ENCODE results near the gene GLT6D1.

GLT6D1 gene

GRCh38 chr9:135664801-135665794 is 25.8 kb upstream of the GLT6D1 start:
- H4K20me1 ChIP-seq (ENCODE audit: insufficient read depth, low read length) = no peaks in the 10 kb centered on the region
- no peaks in the 10 kb centered on the region for H3F3A ChIP-seq (ENCODE audit: insufficient read depth, low read length)
- no peaks in the 10 kb centered on the region for H3K79me2 ChIP-seq (ENCODE audit: low read length)
- peaks cover 84% of the 10 kb centered on the region for H3K27me3 ChIP-seq (replicated peaks; ENCODE audit: insufficient read depth, low read length)
- no peak overlapping the region for H3K9ac ChIP-seq (ENCODE audit: low read length)
- no peak overlapping the region for H3K4me2 ChIP-seq (ENCODE audit: low read depth, low read length)
- H3K27ac ChIP-seq (ENCODE audit: low read length) = no peak overlapping the region
- no peaks in the 10 kb centered on the region for H3K36me3 ChIP-seq (replicated peaks; ENCODE audit: insufficient read depth, low read length)
- H3K9me3 ChIP-seq (replicated peaks; ENCODE audit: insufficient read depth, low read length) = no peaks in the 10 kb centered on the region
- H3K4me1 ChIP-seq (ENCODE audit: low read length) = 0 out of 2 replicates have a peak, but pooled peaks cover 4% of the 10 kb centered on the region
- no peaks in the 10 kb centered on the region for H3K9me2 ChIP-seq (replicated peaks; ENCODE audit: insufficient read depth, low read length)
- TF ChIP-seq EZH2phosphoT487 (IDR thresholded peaks at IDR 0.05; ENCODE audit: low read length) (no peak), CTCF (IDR thresholded peaks at IDR 0.05; ENCODE audit: low read length) (no peak), EZH2 (optimal IDR thresholded peaks at IDR 0.05; ENCODE audit: low read depth, low read length) (no peak)
- no peak overlapping the region for H2AFZ ChIP-seq (ENCODE audit: low read length)
- H3K4me3 ChIP-seq (ENCODE audit: low read length) = no peak overlapping the region
- DNase-seq = no peak

- Histone ChIP-seq H3K36me3 (replicated peaks; ENCODE audit: insufficient read depth, low read length) (no peaks in the 10 kb centered on the region), H3K4me1 (ENCODE audit: low read length) (0 out of 2 replicates have a peak, but pooled peaks cover 4% of the 10 kb centered on the region), H3K4me3 (ENCODE audit: low read length) (no peak overlapping the region), H3F3A (ENCODE audit: insufficient read depth, low read length) (no peaks in the 10 kb centered on the region), H3K9ac (ENCODE audit: low read length) (no peak overlapping the region), H3K4me2 (ENCODE audit: low read depth, low read length) (no peak overlapping the region), H2AFZ (ENCODE audit: low read length) (no peak overlapping the region), H3K79me2 (ENCODE audit: low read length) (no peaks in the 10 kb centered on the region), H3K9me2 (replicated peaks; ENCODE audit: insufficient read depth, low read length) (no peaks in the 10 kb centered on the region), H3K27ac (ENCODE audit: low read length) (no peak overlapping the region), H4K20me1 (ENCODE audit: insufficient read depth, low read length) (no peaks in the 10 kb centered on the region), H3K9me3 (replicated peaks; ENCODE audit: insufficient read depth, low read length) (no peaks in the 10 kb centered on the region), H3K27me3 (replicated peaks; ENCODE audit: insufficient read depth, low read length) (peaks cover 84% of the 10 kb centered on the region)
- no peak for DNase-seq
- TF ChIP-seq EZH2phosphoT487 (IDR thresholded peaks at IDR 0.05; ENCODE audit: low read length) = no peak
- TF ChIP-seq EZH2 (optimal IDR thresholded peaks at IDR 0.05; ENCODE audit: low read depth, low read length) = no peak
- TF ChIP-seq CTCF (IDR thresholded peaks at IDR 0.05; ENCODE audit: low read length) = no peak
These were observed 24.9 kb upstream of the GLT6D1 start for GRCh38 chr9:135664266-135664665.

DNA sequence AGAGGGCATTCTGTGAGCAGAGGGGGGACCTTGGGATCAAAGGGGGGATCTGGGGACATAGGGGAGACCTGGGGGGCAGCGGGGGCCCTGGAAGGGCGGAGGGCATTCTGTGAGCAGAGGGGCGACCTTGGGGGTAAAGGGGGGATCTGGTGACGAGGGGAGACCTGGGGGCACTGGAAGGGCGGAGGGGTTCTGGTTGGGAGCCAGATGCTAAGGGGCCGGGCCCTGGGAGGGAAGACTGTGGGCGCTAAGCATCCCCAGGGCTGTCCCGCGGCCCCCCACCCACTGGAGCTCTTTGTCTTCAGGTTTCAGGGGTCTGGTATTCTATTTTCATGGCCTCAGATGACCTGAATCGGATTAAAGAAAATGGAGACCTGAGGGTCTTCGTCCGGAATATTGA is 24.5 kb upstream of the GLT6D1 start:
- no peak for DNase-seq
- H3K4me2 ChIP-seq (ENCODE audit: low read depth, low read length) = no peak overlapping the region
- TF ChIP-seq EZH2 (optimal IDR thresholded peaks at IDR 0.05; ENCODE audit: low read depth, low read length) (no peak), EZH2phosphoT487 (IDR thresholded peaks at IDR 0.05; ENCODE audit: low read length) (no peak), CTCF (IDR thresholded peaks at IDR 0.05; ENCODE audit: low read length) (no peak)
- H3K9me2 ChIP-seq (replicated peaks; ENCODE audit: insufficient read depth, low read length) = no peaks in the 10 kb centered on the region
- no peaks in the 10 kb centered on the region for H3K36me3 ChIP-seq (replicated peaks; ENCODE audit: insufficient read depth, low read length)
- no peaks in the 10 kb centered on the region for H4K20me1 ChIP-seq (ENCODE audit: insufficient read depth, low read length)
- no peak overlapping the region for H3K4me3 ChIP-seq (ENCODE audit: low read length)
- H3K27me3 ChIP-seq (replicated peaks; ENCODE audit: insufficient read depth, low read length) = peaks cover 85% of the 10 kb centered on the region
- 0 out of 2 replicates have a peak, but pooled peaks cover 4% of the 10 kb centered on the region for H3K4me1 ChIP-seq (ENCODE audit: low read length)
- no peaks in the 10 kb centered on the region for H3K79me2 ChIP-seq (ENCODE audit: low read length)
- H3F3A ChIP-seq (ENCODE audit: insufficient read depth, low read length) = no peaks in the 10 kb centered on the region
- no peaks in the 10 kb centered on the region for H3K9me3 ChIP-seq (replicated peaks; ENCODE audit: insufficient read depth, low read length)
- H3K9ac ChIP-seq (ENCODE audit: low read length) = no peak overlapping the region
- H3K27ac ChIP-seq (ENCODE audit: low read length) = no peak overlapping the region
- no peak overlapping the region for H2AFZ ChIP-seq (ENCODE audit: low read length)

Measured in MM.1S (cell line).